ENCODE results near the gene NUP188.

DNA sequence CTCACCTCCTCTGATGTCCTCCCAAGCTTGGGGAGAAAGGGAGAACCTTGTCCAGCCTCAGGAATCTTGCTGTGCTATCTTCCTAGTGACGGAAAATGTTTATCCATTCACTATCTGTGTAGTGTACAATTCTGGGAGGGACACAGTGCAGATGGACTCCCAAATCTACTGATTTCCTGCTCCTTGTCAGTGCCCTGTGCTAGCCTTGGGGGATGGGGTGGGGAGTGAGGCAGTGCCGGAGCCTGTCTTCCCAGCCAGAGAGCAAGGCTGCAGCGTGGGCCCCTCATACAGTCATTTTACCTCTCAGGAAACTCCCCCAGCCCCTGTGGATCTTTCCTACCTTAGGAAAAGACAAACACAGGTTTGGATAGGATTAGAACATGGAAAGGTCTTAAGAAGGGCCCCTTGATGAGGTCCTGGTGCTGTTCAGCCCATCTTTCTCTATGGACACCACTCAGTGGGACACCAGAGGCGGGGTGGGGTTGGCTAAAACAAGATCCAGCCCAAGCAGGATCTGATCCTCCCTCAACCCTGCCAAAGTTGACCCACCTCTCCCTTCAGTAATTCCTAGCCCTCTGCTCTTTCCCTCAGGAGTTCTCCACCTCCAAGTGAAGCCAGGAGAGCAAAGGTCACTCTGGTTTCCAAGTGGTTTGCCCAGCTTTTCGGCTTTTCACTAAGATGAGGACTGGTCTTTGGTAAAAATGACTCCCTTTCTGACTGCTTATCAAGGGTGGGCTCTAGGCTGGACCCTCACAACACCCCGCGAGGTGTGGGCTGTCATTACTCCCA, 3.5 kb upstream of the NUP188 start:
- no peak for TF ChIP-seq POU6F1 (CRISPR knock-in tag; IDR thresholded peaks at IDR 0.05; ENCODE audit: borderline replicate concordance, low read depth)
- no peak for TF ChIP-seq ARNTL (CRISPR knock-in tag; IDR thresholded peaks at IDR 0.05; ENCODE audit: borderline replicate concordance, low read depth)
- no peak for TF ChIP-seq RARB (CRISPR knock-in tag; IDR thresholded peaks at IDR 0.05)
- TF ChIP-seq ZC3H10 (CRISPR knock-in tag; IDR thresholded peaks at IDR 0.05): no peak
- TF ChIP-seq SNAI2 (CRISPR knock-in tag; IDR thresholded peaks at IDR 0.05): no peak
- no peak for TF ChIP-seq ZNF70 (CRISPR knock-in tag; IDR thresholded peaks at IDR 0.05)
- no peak for TF ChIP-seq BACH2 (CRISPR knock-in tag; IDR thresholded peaks at IDR 0.05; ENCODE audit: borderline replicate concordance)
- TF ChIP-seq ZFP30 (CRISPR knock-in tag; IDR thresholded peaks at IDR 0.05): no peak
- TF ChIP-seq CSRNP3 (CRISPR knock-in tag; IDR thresholded peaks at IDR 0.05): no peak
- TF ChIP-seq, protein P1, sequence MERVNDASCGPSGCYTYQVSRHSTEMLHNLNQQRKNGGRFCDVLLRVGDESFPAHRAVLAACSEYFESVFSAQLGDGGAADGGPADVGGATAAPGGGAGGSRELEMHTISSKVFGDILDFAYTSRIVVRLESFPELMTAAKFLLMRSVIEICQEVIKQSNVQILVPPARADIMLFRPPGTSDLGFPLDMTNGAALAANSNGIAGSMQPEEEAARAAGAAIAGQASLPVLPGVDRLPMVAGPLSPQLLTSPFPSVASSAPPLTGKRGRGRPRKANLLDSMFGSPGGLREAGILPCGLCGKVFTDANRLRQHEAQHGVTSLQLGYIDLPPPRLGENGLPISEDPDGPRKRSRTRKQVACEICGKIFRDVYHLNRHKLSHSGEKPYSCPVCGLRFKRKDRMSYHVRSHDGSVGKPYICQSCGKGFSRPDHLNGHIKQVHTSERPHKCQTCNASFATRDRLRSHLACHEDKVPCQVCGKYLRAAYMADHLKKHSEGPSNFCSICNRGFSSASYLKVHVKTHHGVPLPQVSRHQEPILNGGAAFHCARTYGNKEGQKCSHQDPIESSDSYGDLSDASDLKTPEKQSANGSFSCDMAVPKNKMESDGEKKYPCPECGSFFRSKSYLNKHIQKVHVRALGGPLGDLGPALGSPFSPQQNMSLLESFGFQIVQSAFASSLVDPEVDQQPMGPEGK (CRISPR knock-in tag; IDR thresholded peaks at IDR 0.05; ENCODE audit: borderline replicate concordance): no peak
- TF ChIP-seq ESRRG (CRISPR knock-in tag; IDR thresholded peaks at IDR 0.05): no peak
- TF ChIP-seq, protein P2, sequence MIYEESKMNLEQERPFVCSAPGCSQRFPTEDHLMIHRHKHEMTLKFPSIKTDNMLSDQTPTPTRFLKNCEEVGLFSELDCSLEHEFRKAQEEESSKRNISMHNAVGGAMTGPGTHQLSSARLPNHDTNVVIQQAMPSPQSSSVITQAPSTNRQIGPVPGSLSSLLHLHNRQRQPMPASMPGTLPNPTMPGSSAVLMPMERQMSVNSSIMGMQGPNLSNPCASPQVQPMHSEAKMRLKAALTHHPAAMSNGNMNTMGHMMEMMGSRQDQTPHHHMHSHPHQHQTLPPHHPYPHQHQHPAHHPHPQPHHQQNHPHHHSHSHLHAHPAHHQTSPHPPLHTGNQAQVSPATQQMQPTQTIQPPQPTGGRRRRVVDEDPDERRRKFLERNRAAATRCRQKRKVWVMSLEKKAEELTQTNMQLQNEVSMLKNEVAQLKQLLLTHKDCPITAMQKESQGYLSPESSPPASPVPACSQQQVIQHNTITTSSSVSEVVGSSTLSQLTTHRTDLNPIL (CRISPR knock-in tag; IDR thresholded peaks at IDR 0.05; ENCODE audit: low read depth): no peak

All from SK-N-SH treated with all-trans-retinoic acid at 6 μM for 48 hours (cell line).